GM12878 (cell line): ENCODE results near the gene IQGAP2. TPM values are rescaled to one million over a fixed set of nuclear protein-coding genes. Genes with fewer than 3 reads are reported as not detected.

Experiments
- CBFB ChIP-seq: IDR thresholded peaks from 2 replicates; pipeline ENCODE4 v1.6.1; 2016; ENCODE audit warnings: antibody characterized with exemption, low read depth
- CHD4 ChIP-seq: fragments of 200-600 bp; sonication (generic); IDR thresholded peaks from 2 replicates; pipeline ENCODE4 v1.6.1; 2016; ENCODE audit warnings: mild to moderate bottlenecking
- DPF2 ChIP-seq: fragments of 450-650 bp; IDR thresholded peaks from 2 replicates; pipeline ENCODE4 v1.6.1; 2017; ENCODE audit warnings: mild to moderate bottlenecking
- FOXK2 ChIP-seq: fragments of 450-650 bp; IDR thresholded peaks from 2 replicates; pipeline ENCODE4 v1.6.1; 2017; ENCODE audit warnings: mild to moderate bottlenecking, moderate library complexity
- GATAD2B ChIP-seq: fragments of 450-650 bp; conservative IDR thresholded peaks from 2 replicates; pipeline ENCODE4 v1.6.1; 2017; ENCODE audit warnings: low read depth, mild to moderate bottlenecking, moderate library complexity
- NR2C1 ChIP-seq: fragments of 450-650 bp; IDR thresholded peaks from 2 replicates; pipeline ENCODE4 v1.6.1; 2017; ENCODE audit warnings: antibody characterized with exemption, mild to moderate bottlenecking, moderate library complexity
- NRF1 ChIP-seq: conservative IDR thresholded peaks from 2 replicates; pipeline ENCODE4 v1.6.1; 2011; ENCODE audit warnings: mild to moderate bottlenecking, low read depth, low read length, improper control_type of control experiment
- POU2F2 ChIP-seq: IDR thresholded peaks from 3 replicates; pipeline ENCODE4 v1.6.1; 2011; ENCODE audit warnings: low read depth, mild to moderate bottlenecking, low read length, borderline replicate concordance
- SREBF1 ChIP-seq: IDR thresholded peaks from 2 replicates; pipeline ENCODE4 v1.6.1; 2012; ENCODE audit warnings: mild to moderate bottlenecking, low read length
- SUZ12 ChIP-seq: fragments of 200-600 bp; sonication (generic); IDR thresholded peaks from one replicate; pipeline ENCODE4 v1.6.1; 2018; ENCODE audit warnings: antibody characterized with exemption, mild to moderate bottlenecking; ENCODE audit not compliant: unreplicated experiment
- TCF3 ChIP-seq: IDR thresholded peaks from 2 replicates; pipeline ENCODE4 v1.6.1; 2012; ENCODE audit warnings: low read depth, mild to moderate bottlenecking, low read length, borderline replicate concordance; ENCODE audit not compliant: insufficient read depth
- ZBED1 ChIP-seq: IDR thresholded peaks from 2 replicates; pipeline ENCODE4 v1.6.1; 2016; ENCODE audit warnings: borderline replicate concordance
- ZNF217 ChIP-seq: fragments of 450-650 bp; IDR thresholded peaks from 2 replicates; pipeline ENCODE4 v1.6.1; 2017; ENCODE audit warnings: antibody characterized with exemption, mild to moderate bottlenecking
- ZSCAN29 ChIP-seq: fragments of 450-650 bp; IDR thresholded peaks from 2 replicates; pipeline ENCODE4 v1.6.1; 2017; ENCODE audit warnings: mild to moderate bottlenecking, moderate library complexity
- ZZZ3 ChIP-seq: IDR thresholded peaks from 2 replicates; pipeline ENCODE4 v1.6.1; 2011; ENCODE audit warnings: low read depth; ENCODE audit not compliant: control insufficient read depth, insufficient read length
- polyA plus RNA-seq, 11 experiments: library from polyadenylated mRNA; depleted of rRNA in 4 of 11; unstranded in 6 of 11; stranded (reverse) in 5 of 11; fragments of >200 nt; fragmentation: Nextera tagmentation in 4 of 11; fragmentation: Illumina TruSeq in 1 of 11; extraction: Ambion mirVana in 4 of 11; extraction: Trizol in 1 of 11; gene quantifications; 1 replicate in 1 of 11; 2 replicates in 10 of 11; pipeline versions ENCODE4 v1.2.1 to v1.2.3, GENCODE V29; 2011 to 2016; ENCODE audit warnings: inconsistent platforms in 2 of 11, missing spikeins in 2 of 11, low read depth in 1 of 11
- total RNA-seq, 4 experiments: library from RNA; depleted of rRNA in 3 of 4; stranded (reverse); fragments of >200 nt in 3 of 4; fragmentation: Illumina TruSeq in 1 of 4; extraction: Trizol in 1 of 4; gene quantifications; 2 replicates each; pipeline versions ENCODE4 v1.2.1 to v1.2.3, GENCODE V29; 2013 to 2021
- TF ChIP-seq, protein P1 (sequence below): fragments of 450-650 bp; IDR thresholded peaks from 2 replicates; pipeline ENCODE4 v1.6.1; 2016; ENCODE audit warnings: mild to moderate bottlenecking, moderate library complexity, borderline replicate concordance
- TF ChIP-seq, protein P2 (sequence below): fragments of 450-650 bp; formaldehyde crosslinking; IDR thresholded peaks from 2 replicates; pipeline ENCODE4 v1.5.0; 2022; ENCODE audit warnings: mild to moderate bottlenecking, missing genetic modification characterization
- TF ChIP-seq, protein P3 (sequence below): IDR thresholded peaks from 2 replicates; pipeline ENCODE4 v1.6.1; 2012; ENCODE audit warnings: low read depth, low read length, improper control_type of control experiment
- TF ChIP-seq, protein P4 (sequence below): IDR thresholded peaks from 2 replicates; pipeline ENCODE4 v1.6.1; 2011; ENCODE audit warnings: borderline replicate concordance, low read depth, mild to moderate bottlenecking, moderate library complexity, mixed read lengths, low read length; ENCODE audit not compliant: insufficient read depth; ENCODE audit errors: extremely low read length
- TF ChIP-seq, protein P5 (sequence below): fragments of 450-650 bp; IDR thresholded peaks from 2 replicates; pipeline ENCODE4 v1.6.1; 2018; ENCODE audit warnings: borderline replicate concordance, mild to moderate bottlenecking; ENCODE audit not compliant: partially characterized antibody

IQGAP2 gene
- total and polyA plus RNA-seq, 10 of the 15 experiments (the other 5 are each of a cell fraction or from before 2014, with no cell fraction given), result 14.5 to 41.4 (median 21.8) TPM

DNA sequence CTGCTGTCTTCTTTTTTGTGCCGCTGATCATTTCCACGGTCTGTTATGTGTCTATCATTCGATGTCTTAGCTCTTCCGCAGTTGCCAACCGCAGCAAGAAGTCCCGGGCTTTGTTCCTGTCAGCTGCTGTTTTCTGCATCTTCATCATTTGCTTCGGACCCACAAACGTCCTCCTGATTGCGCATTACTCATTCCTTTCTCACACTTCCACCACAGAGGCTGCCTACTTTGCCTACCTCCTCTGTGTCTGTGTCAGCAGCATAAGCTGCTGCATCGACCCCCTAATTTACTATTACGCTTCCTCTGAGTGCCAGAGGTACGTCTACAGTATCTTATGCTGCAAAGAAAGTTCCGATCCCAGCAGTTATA lies 329.9 kb downstream of the IQGAP2 start (continued):
- TF ChIP-seq, protein P1, sequence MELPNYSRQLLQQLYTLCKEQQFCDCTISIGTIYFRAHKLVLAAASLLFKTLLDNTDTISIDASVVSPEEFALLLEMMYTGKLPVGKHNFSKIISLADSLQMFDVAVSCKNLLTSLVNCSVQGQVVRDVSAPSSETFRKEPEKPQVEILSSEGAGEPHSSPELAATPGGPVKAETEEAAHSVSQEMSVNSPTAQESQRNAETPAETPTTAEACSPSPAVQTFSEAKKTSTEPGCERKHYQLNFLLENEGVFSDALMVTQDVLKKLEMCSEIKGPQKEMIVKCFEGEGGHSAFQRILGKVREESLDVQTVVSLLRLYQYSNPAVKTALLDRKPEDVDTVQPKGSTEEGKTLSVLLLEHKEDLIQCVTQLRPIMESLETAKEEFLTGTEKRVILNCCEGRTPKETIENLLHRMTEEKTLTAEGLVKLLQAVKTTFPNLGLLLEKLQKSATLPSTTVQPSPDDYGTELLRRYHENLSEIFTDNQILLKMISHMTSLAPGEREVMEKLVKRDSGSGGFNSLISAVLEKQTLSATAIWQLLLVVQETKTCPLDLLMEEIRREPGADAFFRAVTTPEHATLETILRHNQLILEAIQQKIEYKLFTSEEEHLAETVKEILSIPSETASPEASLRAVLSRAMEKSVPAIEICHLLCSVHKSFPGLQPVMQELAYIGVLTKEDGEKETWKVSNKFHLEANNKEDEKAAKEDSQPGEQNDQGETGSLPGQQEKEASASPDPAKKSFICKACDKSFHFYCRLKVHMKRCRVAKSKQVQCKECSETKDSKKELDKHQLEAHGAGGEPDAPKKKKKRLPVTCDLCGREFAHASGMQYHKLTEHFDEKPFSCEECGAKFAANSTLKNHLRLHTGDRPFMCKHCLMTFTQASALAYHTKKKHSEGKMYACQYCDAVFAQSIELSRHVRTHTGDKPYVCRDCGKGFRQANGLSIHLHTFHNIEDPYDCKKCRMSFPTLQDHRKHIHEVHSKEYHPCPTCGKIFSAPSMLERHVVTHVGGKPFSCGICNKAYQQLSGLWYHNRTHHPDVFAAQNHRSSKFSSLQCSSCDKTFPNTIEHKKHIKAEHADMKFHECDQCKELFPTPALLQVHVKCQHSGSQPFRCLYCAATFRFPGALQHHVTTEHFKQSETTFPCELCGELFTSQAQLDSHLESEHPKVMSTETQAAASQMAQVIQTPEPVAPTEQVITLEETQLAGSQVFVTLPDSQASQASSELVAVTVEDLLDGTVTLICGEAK, result no peak; the same call in 1 of the 2 replicates
- 0 out of 2 replicates have a peak, but pooled peaks have one; percentile 79 for TF ChIP-seq ZSCAN29
- TF ChIP-seq, protein P2, sequence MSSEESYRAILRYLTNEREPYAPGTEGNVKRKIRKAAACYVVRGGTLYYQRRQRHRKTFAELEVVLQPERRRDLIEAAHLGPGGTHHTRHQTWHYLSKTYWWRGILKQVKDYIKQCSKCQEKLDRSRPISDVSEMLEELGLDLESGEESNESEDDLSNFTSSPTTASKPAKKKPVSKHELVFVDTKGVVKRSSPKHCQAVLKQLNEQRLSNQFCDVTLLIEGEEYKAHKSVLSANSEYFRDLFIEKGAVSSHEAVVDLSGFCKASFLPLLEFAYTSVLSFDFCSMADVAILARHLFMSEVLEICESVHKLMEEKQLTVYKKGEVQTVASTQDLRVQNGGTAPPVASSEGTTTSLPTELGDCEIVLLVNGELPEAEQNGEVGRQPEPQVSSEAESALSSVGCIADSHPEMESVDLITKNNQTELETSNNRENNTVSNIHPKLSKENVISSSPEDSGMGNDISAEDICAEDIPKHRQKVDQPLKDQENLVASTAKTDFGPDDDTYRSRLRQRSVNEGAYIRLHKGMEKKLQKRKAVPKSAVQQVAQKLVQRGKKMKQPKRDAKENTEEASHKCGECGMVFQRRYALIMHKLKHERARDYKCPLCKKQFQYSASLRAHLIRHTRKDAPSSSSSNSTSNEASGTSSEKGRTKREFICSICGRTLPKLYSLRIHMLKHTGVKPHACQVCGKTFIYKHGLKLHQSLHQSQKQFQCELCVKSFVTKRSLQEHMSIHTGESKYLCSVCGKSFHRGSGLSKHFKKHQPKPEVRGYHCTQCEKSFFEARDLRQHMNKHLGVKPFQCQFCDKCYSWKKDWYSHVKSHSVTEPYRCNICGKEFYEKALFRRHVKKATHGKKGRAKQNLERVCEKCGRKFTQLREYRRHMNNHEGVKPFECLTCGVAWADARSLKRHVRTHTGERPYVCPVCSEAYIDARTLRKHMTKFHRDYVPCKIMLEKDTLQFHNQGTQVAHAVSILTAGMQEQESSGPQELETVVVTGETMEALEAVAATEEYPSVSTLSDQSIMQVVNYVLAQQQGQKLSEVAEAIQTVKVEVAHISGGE (CRISPR knock-in tag), result no peak
- TF ChIP-seq ZNF217, result peak; percentile 98
- peak; percentile 86 for TF ChIP-seq SREBF1
- TF ChIP-seq GATAD2B, result peak; percentile 84
- no peak for TF ChIP-seq CHD4
- TF ChIP-seq NRF1, result no peak
- TF ChIP-seq, protein P3, sequence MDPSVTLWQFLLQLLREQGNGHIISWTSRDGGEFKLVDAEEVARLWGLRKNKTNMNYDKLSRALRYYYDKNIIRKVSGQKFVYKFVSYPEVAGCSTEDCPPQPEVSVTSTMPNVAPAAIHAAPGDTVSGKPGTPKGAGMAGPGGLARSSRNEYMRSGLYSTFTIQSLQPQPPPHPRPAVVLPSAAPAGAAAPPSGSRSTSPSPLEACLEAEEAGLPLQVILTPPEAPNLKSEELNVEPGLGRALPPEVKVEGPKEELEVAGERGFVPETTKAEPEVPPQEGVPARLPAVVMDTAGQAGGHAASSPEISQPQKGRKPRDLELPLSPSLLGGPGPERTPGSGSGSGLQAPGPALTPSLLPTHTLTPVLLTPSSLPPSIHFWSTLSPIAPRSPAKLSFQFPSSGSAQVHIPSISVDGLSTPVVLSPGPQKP, result no peak
- TF ChIP-seq ZBED1, result peak; percentile 64; the same call in 1 of the 2 replicates
- TF ChIP-seq TCF3, result peak; percentile 89; the same call in 1 of the 2 replicates
- no peak for TF ChIP-seq ZZZ3
- TF ChIP-seq SUZ12, result no peak
- TF ChIP-seq, protein P4, sequence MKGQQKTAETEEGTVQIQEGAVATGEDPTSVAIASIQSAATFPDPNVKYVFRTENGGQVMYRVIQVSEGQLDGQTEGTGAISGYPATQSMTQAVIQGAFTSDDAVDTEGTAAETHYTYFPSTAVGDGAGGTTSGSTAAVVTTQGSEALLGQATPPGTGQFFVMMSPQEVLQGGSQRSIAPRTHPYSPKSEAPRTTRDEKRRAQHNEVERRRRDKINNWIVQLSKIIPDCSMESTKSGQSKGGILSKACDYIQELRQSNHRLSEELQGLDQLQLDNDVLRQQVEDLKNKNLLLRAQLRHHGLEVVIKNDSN, result no peak
- TF ChIP-seq POU2F2, result peak; percentile 99
- peak; percentile 98 for TF ChIP-seq DPF2
- TF ChIP-seq FOXK2, result no peak
- TF ChIP-seq, protein P5, sequence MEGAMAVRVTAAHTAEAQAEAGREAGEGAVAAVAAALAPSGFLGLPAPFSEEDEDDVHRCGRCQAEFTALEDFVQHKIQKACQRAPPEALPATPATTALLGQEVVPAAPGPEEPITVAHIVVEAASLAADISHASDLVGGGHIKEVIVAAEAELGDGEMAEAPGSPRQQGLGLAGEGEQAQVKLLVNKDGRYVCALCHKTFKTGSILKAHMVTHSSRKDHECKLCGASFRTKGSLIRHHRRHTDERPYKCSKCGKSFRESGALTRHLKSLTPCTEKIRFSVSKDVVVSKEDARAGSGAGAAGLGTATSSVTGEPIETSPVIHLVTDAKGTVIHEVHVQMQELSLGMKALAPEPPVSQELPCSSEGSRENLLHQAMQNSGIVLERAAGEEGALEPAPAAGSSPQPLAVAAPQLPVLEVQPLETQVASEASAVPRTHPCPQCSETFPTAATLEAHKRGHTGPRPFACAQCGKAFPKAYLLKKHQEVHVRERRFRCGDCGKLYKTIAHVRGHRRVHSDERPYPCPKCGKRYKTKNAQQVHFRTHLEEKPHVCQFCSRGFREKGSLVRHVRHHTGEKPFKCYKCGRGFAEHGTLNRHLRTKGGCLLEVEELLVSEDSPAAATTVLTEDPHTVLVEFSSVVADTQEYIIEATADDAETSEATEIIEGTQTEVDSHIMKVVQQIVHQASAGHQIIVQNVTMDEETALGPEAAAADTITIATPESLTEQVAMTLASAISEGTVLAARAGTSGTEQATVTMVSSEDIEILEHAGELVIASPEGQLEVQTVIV, result peak; percentile 57
- TF ChIP-seq NR2C1, result no peak
- TF ChIP-seq CBFB, result peak; percentile 96
